ENCODE data around the gene GNS. TPM values are rescaled to one million over a fixed set of nuclear protein-coding genes. Genes with fewer than 3 reads are reported as not detected.
A peak's percentile ranks its signal among the peaks of the same experiment; 100 is the strongest.

Gene GNS
- total RNA-seq, 2 experiments from 2014 or later: 8.7 to 10.0 TPM

GRCh38 chr12:64757771-64758170 lies 1.4 kb downstream of the GNS start:
- intact Hi-C loops (cut with DNase I, micrococcal nuclease): loop anchor here in 1 of 2 experiments (2.0 to 5.0 kb wide), 4 partner anchors 300 to 975 kb away; partner anchors contain the start of genes LEMD3 and XPOT
- H3K36me3 Mint-ChIP-seq (ENCODE audit: low read depth): peaks cover 24% of the 10 kb centered on the region
- H3K9me3 Mint-ChIP-seq: no peaks in the 10 kb centered on the region
- CTCF ChIA-PET: no interaction called here
- DNase-seq (peak in 1 of 14 experiments; percentile 20), ATAC-seq (ENCODE audit: poor library complexity) (no peak)
- peak overlapping the region; percentile 83 for H3K4me3 Mint-ChIP-seq
- H3K27me3 Mint-ChIP-seq: no peaks in the 10 kb centered on the region
- no peaks in the 10 kb centered on the region for H3K27me3 ChIP-seq (ENCODE audit: control insufficient read depth in 1 of 2, insufficient read depth in 2 of 2, low read length in 2 of 2)
- no peak overlapping the region for H3K4me3 ChIP-seq (ENCODE audit: low read length)
- H3K27ac Mint-ChIP-seq: peak overlapping the region; percentile 85
- no peak overlapping the region for H3K27ac ChIP-seq (ENCODE audit: low read depth in 1 of 2, low read length in 2 of 2)
- peaks cover 66% of the 10 kb centered on the region for H3K4me1 Mint-ChIP-seq (ENCODE audit: low read depth)
- peaks cover 23% of the 10 kb centered on the region for H3K4me1 ChIP-seq (ENCODE audit: insufficient read depth, low read length)
- no peaks in the 10 kb centered on the region for H3K9me3 ChIP-seq (ENCODE audit: control insufficient read depth in 1 of 2, insufficient read depth in 1 of 2, low read length in 2 of 2)
- POLR2A ChIA-PET: no interaction called here
- no peaks in the 10 kb centered on the region for H3K36me3 ChIP-seq (ENCODE audit: insufficient read depth, low read length)
- no peak for TF ChIP-seq CTCF (IDR thresholded peaks at IDR 0.05)

DNA sequence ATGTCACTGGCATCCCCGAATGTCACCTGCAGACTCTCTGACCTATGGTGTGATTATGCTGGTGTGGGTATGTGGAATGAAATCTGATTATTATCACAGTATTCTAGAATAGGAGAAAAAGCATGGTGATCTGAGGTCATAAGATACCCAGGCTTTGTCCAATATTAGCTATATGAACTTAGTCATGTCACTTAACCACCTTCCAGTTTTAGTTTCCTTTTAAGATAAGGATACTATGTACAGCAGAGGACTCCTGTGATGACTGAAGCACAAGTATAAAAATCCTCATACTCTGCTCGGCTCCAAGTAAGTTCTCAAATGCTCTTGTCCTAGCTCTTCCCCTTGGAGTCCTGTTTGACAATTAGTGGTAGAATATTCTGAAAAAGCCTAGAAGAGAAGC lies 2.8 kb downstream of the GNS start:
- Mint-ChIP-seq H3K36me3 (ENCODE audit: low read depth) (peaks cover 36% of the 10 kb centered on the region), H3K27ac (peak overlapping the region; percentile 57), H3K4me3 (peak overlapping the region; percentile 39), H3K27me3 (no peaks in the 10 kb centered on the region), H3K4me1 (ENCODE audit: low read depth) (peaks cover 68% of the 10 kb centered on the region), H3K9me3 (no peaks in the 10 kb centered on the region)
- H3K9me3 ChIP-seq (ENCODE audit: control insufficient read depth in 1 of 2, insufficient read depth in 1 of 2, low read length in 2 of 2): no peaks in the 10 kb centered on the region
- intact Hi-C loops (cut with DNase I, micrococcal nuclease): loop anchor here in 1 of 2 experiments (5.0 kb wide), 3 partner anchors 299 to 974 kb away; partner anchors contain the start of gene LEMD3
- H3K36me3 ChIP-seq (ENCODE audit: insufficient read depth, low read length): peaks cover 1% of the 10 kb centered on the region
- TF ChIP-seq CTCF (IDR thresholded peaks at IDR 0.05): no peak
- DNase-seq: no peak
- no peaks in the 10 kb centered on the region for H3K27me3 ChIP-seq (ENCODE audit: control insufficient read depth in 1 of 2, insufficient read depth in 2 of 2, low read length in 2 of 2)
- H3K4me3 ChIP-seq (ENCODE audit: low read length): no peak overlapping the region
- POLR2A ChIA-PET: no interaction called here
- no peak overlapping the region for H3K27ac ChIP-seq (ENCODE audit: low read depth in 1 of 2, low read length in 2 of 2)
- H3K4me1 ChIP-seq (ENCODE audit: insufficient read depth, low read length): peaks cover 23% of the 10 kb centered on the region
- ATAC-seq (ENCODE audit: poor library complexity): no peak
- CTCF ChIA-PET: no interaction called here

DNA sequence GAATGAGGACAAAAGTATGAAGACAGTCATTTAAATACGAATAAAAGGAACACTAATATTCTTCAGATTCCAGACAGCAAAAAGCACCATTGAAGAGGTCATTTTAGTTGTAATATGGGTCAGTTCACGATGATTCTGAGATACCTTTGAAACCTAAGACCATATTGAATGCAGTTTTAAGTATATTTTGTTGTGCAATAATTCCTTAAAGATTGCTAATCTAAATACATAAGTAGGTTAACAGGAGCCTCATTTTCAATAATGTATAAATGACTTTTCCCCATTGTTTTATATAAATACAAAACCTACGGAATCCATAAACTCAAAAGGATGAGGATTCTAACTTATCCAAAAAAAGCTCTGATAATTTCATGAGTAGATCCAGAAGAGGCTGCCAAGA lies 5.8 kb downstream of the GNS start:
- ChIA-PET CTCF (no interaction called here), POLR2A (no interaction called here)
- TF ChIP-seq CTCF (IDR thresholded peaks at IDR 0.05): no peak
- ATAC-seq (ENCODE audit: poor library complexity) (no peak), DNase-seq (no peak)
- H3K27me3 Mint-ChIP-seq: no peaks in the 10 kb centered on the region
- Histone ChIP-seq H3K4me1 (ENCODE audit: insufficient read depth, low read length) (peaks cover 10% of the 10 kb centered on the region), H3K9me3 (ENCODE audit: control insufficient read depth in 1 of 2, insufficient read depth in 1 of 2, low read length in 2 of 2) (no peaks in the 10 kb centered on the region), H3K27ac (ENCODE audit: low read depth in 1 of 2, low read length in 2 of 2) (no peak overlapping the region), H3K4me3 (ENCODE audit: low read length) (no peak overlapping the region), H3K27me3 (ENCODE audit: control insufficient read depth in 1 of 2, insufficient read depth in 2 of 2, low read length in 2 of 2) (no peaks in the 10 kb centered on the region), H3K36me3 (ENCODE audit: insufficient read depth, low read length) (peaks cover 17% of the 10 kb centered on the region)
- H3K36me3 Mint-ChIP-seq (ENCODE audit: low read depth): peaks cover 44% of the 10 kb centered on the region
- H3K4me3 Mint-ChIP-seq: no peak overlapping the region
- peak overlapping the region; percentile 59 for H3K27ac Mint-ChIP-seq
- H3K4me1 Mint-ChIP-seq (ENCODE audit: low read depth): peaks cover 46% of the 10 kb centered on the region
- H3K9me3 Mint-ChIP-seq: no peaks in the 10 kb centered on the region
- intact Hi-C loops (cut with DNase I, micrococcal nuclease): no loop called here

Measured in CD4-positive, alpha-beta T cell (primary cell).